ENCODE data around the gene POLDIP3.
A peak's percentile ranks its signal among the peaks of the same experiment; 100 is the strongest.
"Not testable (repeated sequence)": the region's sequence is repeated elsewhere in the genome, so short reads cannot be mapped to it uniquely, and the experiment has no call there.

POLDIP3 gene

DNA sequence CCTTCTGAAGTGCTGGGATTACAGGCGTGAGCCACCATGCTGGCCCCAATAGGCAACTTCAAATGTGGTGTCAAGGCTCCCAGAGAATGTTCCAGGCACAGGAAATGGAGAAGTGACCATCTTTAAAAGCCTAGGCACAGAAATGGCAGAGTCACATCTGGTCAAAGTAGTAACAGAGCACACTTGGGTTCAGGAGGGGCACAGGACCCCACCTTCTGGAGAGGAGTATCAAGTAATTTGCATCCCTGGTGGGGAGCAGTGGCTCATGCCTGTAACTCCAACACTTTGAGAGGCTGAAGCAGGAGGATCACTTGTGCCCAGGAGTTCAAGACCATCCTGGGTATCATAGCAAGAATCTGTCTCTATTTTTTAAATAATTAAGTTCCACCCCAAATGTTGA, 31.7 kb downstream of the POLDIP3 start:
- DNase-seq, result no peak

- peak; percentile 52 to 66 for DNase-seq
Measured at GRCh38 chr22:42581762-42582716, 32.6 kb downstream of the POLDIP3 start.

DNA sequence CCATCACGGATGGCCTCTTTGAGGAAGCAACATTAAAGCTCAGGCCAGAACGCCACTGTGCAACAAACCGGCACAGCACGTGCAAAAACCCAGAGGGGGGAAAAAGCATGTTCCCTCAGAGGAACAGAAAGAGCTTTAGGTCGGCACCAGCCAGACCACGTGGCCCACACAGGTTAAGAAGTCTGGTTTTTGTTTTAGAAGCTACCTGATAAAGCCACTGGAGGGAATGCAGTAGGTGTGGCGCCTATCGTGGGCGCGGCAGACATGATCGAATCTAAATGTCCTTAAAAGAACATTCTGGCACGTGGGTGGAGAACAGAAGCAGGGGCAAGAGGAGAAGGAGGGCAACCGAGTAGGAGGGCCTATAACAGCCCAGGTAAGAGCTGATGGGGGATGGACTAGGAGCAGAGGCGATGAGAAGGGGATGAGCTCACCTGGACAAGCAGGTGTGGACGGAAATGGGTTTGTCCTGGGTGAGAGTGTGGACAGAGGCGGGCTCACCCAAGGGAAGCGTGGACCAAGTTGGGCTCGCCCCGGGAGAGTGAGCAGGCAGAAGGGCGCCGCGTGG, 33.4 kb downstream of the POLDIP3 start:
- not testable (repeated sequence) for DNase-seq

GRCh38 chr22:42580040-42580439, 34.6 kb downstream of the POLDIP3 start:
- DNase-seq, result not testable (repeated sequence)

GRCh38 chr22:42577623-42578240, 37.0 kb downstream of the POLDIP3 start:
- DNase-seq, result no peak

DNA sequence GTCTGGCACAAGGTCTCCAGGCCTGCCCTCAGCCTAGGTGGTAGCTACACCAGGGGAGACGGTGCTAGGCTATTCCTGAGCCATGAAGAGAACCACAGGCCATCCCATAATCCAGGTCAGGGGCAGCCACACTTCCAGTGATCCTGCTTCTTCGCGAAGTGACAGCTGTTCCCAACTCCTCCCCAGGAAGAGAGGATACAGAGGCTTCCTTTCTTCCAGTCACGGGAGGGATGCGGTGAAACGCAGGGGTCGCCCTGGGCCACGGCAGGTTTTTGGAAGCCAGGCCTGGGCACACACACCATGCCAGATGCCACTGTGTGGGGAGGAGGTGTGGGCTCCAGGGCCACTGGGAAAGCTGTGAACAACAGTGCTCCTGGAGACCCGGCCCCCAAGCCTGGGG, 37.5 kb downstream of the POLDIP3 start:
- not testable (repeated sequence) for DNase-seq

DNA sequence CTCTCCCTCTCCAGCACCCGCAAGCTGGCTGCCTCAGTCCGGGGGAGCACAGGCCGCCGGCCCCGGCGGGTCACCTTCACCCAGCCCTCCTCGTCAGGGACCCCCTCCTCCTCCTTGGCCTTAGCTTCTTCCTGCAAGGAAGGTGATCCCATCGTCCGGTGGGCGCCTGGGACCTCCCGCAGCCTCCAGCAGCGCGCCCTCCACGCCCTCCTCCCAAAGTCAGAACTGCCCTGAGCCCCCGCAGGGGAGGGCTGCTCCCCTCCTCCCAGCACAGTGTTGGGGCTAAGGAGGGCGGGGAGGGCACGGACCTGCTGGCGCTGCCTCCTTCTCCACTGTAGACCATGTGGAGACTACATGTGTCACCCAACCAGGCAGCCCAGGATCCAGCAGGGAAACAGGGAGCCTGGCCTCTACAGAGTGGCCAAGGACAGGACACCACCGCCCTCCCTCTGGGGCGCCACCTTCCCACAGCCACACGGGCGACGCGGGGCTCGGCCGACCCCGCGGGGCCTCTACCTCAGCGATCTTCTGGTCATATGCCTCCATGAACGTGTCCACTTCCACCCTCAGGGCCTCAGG, 38.6 kb downstream of the POLDIP3 start:
- not testable (repeated sequence) for DNase-seq

DNA sequence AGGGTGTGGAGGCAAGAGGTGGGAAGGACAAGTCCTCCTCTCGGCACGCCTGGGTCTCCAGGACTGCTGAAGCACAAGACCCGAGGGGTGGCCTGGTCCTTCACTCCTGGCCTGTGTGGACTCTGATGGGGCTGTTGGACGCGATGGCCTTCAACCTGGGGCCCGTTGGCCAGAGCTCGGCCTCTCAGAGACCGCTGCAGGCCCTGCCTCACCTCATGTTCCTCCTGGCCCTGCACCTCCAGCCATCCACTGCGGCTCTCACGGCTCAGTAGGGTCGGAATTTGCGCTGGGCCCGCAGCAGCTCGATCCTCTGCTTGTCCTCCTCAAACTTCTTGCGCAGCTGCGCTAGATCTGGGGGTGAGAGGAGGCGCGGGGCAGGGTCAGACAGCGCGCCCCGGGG, 40.2 kb downstream of the POLDIP3 start:
- not testable (repeated sequence) for DNase-seq

GRCh38 chr22:42574046-42574445, 40.6 kb downstream of the POLDIP3 start:
- not testable (repeated sequence) for DNase-seq

DNA sequence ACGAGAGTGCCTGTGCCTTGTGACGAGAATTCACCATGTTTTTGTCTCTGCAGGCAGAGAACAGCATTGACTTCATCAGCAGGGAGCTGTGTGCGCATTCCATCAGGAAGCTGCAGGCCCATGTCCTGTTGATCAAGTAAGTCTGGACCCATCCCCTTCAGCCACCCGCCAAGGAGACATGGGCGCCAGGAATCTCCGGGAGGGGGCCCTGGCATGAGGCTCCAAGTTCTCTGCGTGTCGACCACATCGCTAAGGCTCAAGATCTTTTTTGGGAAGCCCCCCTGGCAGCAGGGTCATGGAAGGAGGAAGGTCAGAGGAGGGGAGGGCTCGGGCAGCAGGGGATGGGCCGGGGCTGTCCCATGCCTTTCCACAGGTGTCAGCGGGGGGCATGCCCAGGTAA, 43.6 kb downstream of the POLDIP3 start:
- not testable (repeated sequence) for DNase-seq

DNA sequence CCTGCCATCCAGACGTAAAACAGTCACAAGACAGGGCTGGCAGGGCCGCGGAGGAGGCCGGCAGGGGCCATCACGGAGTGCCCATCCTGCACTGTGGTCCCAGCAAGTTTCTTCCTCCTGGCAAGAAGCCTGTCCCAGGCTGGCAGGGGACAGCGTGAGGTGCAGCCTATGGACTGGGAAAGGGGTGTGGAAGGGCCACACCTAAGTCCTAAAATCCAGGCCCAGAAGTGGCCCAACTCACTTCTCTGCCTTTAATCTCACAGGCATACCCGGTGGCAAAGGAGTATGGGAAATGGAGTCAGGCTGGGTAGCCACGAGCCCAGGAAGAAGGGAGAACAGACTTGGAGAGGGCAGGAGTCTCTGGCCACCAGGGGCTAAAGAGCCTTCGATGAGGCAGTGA, 44.1 kb downstream of the POLDIP3 start:
- DNase-seq, result not testable (repeated sequence)

- not testable (repeated sequence) for DNase-seq
Measured at GRCh38 chr22:42567950-42568349, 46.7 kb downstream of the POLDIP3 start.

DNA sequence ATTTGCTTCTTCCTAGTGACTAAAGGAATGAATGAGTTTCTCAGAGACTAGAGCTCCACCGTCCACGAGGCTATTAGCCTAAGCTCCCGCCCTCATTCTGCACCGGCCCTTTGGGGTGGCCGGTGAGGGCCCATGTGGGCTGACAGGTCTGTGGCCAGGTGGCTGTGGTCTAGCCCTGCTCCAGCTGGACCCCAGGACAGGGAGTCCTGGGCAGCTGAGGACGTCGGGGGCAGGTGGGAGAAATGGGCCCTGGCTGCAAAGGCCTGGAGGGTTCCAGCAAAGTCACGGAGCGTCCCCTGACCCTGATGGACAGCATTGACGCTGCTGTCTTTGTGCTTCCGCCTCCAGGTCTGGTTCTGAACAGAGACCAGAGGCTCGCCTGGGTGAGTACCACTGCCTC, 48.7 kb downstream of the POLDIP3 start:
- no peak for DNase-seq

GRCh38 chr22:42564699-42565098, 50.0 kb downstream of the POLDIP3 start:
- DNase-seq, result no peak

GRCh38 chr22:42563943-42564342, 50.7 kb downstream of the POLDIP3 start:
- DNase-seq, result not testable (repeated sequence)

GRCh38 chr22:42562684-42563083, 52.0 kb downstream of the POLDIP3 start:
- no peak for DNase-seq

DNA sequence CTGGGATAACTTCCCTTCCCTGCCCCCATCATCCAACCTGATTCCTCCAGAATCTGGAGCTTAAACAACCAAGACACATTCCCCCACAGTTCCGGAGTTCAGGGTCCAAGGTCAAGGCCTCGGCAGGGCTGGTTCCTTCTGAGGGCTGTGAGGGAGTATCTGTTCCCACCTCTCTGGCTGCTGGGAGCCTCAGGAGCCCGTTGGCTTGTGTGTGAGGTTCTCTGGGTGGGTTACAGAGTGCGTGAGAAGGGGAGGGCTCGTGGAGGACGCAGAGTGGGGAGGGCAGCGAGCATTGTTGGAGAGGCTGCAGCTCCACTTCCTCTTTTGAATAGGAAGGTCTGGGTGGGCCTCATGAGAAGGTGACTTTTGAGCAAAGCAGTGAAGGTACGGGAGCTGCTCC, 52.4 kb downstream of the POLDIP3 start:
- no peak for DNase-seq

DNA sequence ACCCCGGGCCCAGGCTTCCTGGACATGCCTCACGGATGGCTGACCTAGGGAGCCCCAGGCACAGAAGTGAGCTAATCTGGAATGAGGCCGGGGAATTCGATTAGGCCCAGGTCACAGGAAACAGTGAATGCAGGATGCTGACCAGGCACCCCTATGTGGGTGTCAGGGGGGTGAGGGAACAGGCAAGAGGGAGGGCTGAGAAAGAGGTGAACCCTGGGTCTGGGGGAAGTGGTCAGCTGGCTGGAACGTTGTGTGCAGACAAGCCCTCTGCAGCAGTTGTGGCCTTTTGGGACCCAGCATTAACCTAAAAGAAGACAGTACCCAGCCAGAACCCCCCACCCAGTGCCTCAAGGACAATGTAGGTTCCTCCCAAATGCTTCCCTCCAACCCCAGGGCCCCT, 52.8 kb downstream of the POLDIP3 start:
- DNase-seq, result no peak

GRCh38 chr22:42560781-42561180, 53.9 kb downstream of the POLDIP3 start:
- peak in 1 of 2 experiments; percentile 24 for DNase-seq

GRCh38 chr22:42560381-42560780, 54.3 kb downstream of the POLDIP3 start:
- DNase-seq, result no peak

DNA sequence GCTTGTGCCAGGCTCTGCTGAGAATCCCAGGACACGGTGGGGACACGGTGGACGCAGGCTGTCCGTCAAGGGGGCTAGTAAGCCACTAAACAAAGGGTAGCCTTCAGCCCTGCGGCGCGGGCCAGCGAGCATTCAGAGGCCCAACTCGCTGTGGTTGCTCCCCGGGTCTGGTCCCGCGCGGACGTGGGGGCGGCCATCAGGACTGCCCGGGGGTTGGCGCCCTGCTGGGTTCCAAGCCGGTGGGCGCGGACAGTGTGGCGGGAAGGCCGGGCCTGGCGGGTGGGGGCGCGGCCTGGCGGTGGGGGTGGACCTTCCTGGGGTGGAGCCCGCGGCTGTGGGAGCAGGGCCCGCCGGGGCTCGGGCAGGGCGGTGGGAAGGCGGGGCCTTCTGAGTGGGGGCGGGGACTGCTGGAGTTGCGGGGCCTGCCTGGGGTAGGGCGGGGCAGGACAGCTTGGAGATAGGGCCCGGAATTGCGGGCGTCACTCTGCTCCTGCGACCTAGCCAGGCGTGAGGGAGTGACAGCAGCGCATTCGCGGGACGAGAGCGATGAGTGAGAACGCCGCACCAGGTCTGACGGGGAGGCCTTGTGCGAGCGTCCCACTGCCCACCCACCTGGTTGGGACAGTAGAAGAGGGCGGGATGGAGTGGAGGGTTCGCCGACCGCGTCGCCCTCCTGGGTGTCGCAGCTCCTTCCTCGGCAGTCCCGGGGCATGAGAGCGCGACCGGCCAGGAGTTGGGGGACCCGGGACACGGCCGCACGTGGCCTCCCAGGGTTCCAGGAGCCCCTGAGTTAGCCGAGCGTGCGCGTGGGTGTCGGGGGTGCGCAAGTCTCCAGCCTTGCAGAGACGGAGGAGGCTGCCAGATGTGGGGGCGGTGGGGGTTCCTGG, 61.0 kb downstream of the POLDIP3 start, which contains the start of gene SERHL2:
TSS of gene SERHL2 (plus strand) at position 482 of the 887 bp plus-strand sequence. CDS start at position 547, 65 bp downstream.
- peak; percentile 52 to 77 for DNase-seq

DNA sequence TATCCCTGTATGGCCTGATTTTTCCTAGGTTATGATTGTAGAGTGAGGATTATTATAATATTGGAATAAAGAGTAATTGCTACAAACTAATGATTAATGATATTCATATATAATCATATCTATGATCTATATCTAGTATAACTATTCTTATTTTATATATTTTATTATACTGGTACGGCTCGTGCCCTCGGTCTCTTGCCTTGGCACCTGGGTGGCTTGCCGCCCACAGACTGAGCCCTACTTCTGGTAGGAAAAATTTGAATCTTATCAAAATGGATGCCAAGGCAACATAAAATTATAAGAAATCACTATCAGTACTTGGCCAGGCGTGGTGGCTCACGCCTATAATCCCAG, 62.4 kb downstream of the POLDIP3 start:
- DNase-seq, result not testable (repeated sequence)
